GM10248 (cell line): ENCODE results near the gene WDR27.
"Not testable (repeated sequence)": the region's sequence is repeated elsewhere in the genome, so short reads cannot be mapped to it uniquely, and the experiment has no call there.

Source experiments
- CTCF ChIA-PET: fragments of 300-600 bp; sonication (Branson Sonifier 250); formaldehyde crosslinking; extraction: SDS; loops from one replicate; lab custom pipeline; 2021; ENCODE audit warnings: antibody characterized with exemption; lab: Yijun Ruan, JAX
- POLR2A ChIA-PET: fragments of 350-650 bp; sonication (Branson Sonifier 250); formaldehyde crosslinking; extraction: SDS; loops from one replicate; lab custom pipeline; 2020; ENCODE audit warnings: antibody characterized with exemption; lab: Yijun Ruan, JAX
- DNase-seq: peaks from one replicate; pipeline ENCODE4 v3.0.0; 2012; ENCODE audit errors: extremely low spot score
- TF ChIP-seq, protein P1 (sequence below): IDR thresholded peaks from 2 replicates; pipeline ENCODE4 v1.5.1; 2012; ENCODE audit warnings: mild to moderate bottlenecking, low read depth; ENCODE audit errors: extremely low read depth, missing control alignments, control extremely low read depth

Gene WDR27

DNA sequence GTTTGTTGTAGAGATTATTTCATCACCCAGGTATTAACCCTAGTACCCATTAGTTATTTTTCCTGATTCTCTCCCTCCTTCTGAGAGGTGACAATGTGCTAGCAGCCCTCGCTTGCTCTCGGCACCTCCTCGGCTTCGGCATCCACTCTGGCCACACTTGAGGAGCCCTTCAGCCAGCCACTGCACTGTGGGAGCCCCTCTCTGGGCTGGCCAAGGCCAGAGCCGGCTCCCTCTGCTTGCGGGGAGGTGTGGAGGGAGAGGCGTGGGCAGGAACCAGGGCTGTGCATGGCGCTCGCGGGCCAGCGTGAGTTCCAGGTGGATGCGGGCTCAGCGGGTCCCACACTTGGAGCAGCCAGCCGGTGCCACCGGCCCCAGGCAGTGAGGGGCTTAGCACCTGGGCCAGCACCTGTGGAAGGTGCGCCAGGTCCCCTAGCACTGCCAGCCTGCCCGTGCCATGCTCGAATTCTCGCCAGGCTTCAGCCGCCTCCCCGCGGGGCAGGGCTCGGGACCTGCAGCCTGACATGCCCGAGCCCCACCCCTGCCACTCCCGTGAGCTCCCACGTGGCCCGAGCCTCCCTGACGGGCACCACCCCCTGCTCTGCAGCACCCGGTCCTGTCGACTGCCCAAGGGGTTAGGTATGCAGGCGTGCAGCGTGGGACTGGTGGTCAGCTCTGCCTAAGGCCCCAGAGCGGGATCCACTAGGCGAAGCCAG, 221.9 kb downstream of the WDR27 start:
- no peak for DNase-seq
- ChIA-PET POLR2A (no interaction called here), CTCF (no interaction called here)
- TF ChIP-seq, protein P1, sequence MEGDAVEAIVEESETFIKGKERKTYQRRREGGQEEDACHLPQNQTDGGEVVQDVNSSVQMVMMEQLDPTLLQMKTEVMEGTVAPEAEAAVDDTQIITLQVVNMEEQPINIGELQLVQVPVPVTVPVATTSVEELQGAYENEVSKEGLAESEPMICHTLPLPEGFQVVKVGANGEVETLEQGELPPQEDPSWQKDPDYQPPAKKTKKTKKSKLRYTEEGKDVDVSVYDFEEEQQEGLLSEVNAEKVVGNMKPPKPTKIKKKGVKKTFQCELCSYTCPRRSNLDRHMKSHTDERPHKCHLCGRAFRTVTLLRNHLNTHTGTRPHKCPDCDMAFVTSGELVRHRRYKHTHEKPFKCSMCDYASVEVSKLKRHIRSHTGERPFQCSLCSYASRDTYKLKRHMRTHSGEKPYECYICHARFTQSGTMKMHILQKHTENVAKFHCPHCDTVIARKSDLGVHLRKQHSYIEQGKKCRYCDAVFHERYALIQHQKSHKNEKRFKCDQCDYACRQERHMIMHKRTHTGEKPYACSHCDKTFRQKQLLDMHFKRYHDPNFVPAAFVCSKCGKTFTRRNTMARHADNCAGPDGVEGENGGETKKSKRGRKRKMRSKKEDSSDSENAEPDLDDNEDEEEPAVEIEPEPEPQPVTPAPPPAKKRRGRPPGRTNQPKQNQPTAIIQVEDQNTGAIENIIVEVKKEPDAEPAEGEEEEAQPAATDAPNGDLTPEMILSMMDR: no peak

DNA sequence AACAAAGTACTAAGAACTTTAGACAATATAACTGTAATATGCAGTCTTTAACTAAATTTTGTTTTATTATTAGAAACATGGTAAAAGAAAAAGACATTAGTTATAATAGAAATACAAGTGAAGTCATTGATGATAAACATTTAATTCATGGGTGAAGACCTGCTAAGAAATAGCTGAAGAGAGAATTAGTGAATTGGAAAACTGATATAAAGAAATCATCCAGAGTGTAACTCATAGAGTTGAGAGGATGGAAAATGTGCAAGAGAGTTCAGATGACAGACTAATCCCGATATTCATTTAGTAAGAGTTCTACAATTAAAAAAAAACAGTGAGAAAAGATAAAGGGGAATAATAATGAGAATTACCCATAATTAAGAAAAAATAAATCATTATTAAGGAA, 227.5 kb downstream of the WDR27 start:
- ChIA-PET CTCF (interaction anchor here (1.2 kb wide), 1 partner anchor 11 kb away, joined by 3 read pairs; no protein-coding TSS in a partner anchor), POLR2A (no interaction called here)
- TF ChIP-seq, protein P1: no peak
- DNase-seq: no peak

DNA sequence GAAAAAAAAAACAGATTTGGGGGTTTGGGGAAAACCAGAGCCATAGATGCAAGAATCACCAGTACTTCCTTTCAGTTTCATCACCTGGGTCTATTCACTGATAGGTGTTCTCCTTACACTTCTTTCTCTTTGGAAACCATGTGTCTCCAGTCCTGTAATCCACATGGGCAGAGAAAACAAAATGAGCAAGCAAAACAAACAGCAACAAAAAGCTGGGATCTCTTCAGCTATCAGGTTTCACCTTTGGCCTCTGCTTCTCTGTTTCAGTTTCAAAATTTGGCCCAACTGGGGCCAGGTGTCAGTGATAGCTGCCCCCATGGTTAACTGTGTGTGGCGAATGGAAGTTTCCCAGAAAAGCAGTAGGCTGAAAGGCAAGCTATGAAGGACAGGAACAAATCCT, 228.2 kb downstream of the WDR27 start:
- DNase-seq: no peak
- CTCF ChIA-PET: interaction anchor here (0.9 to 1.6 kb wide), 3 partner anchors 8 to 13 kb away, joined by 3 read pairs; no protein-coding TSS in a partner anchor
- TF ChIP-seq, protein P1: no peak
- POLR2A ChIA-PET: no interaction called here

DNA sequence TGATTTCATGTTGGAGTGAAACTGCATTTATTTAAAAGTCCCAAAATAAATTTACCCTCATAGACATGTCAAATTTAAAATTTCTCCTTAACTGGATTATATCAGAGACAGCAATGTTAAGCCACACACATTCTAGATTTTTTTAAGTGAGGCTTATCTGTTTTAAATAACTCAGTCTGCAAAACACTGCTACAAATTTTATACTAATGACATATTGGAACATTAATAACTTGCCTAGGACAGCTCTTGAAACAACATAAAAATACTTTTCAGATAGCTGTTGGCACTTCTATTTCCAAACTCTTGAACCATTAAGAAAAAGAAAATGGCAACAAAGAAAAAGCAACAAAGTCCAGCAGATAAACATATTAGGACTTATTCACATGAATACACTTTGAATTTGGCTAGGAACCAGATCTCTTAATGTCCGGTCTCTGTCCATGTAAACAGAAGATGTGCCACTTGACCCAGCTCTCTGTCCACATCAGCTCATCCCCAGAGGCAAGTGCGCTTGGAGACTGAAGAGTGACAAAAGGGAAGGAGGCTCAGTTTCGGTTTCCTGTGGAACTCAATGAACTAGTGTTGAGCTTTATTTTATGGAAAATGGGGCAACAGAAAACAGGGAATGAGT, 228.9 kb downstream of the WDR27 start:
- DNase-seq: no peak
- ChIA-PET POLR2A (no interaction called here), CTCF (interaction anchor here (0.9 to 1.6 kb wide), 2 partner anchors 8 to 12 kb away, joined by 3 read pairs; no protein-coding TSS in a partner anchor)
- TF ChIP-seq, protein P1: no peak

DNA sequence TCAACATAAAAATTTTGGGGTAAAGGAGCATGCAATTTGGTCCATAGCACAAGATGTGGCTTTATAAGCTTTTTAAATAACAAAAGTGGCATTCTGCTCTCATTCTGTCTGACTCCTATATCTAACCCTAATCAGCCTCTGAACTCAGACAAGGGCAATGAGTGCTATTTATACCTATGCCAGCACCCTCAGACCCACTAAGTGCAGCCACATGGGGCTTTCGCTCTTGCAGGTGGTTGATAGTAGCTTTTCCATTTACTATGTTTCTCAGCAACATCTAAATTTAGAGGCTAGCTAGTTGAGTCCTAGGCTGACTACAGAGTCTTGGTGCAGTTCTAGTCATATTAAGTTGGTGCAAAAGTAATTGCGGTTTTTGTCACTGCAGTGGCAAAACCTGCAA, 231.0 kb downstream of the WDR27 start:
- ChIA-PET POLR2A (no interaction called here), CTCF (interaction anchor here (0.9 kb wide), 1 partner anchor 13 kb away, joined by 3 read pairs; no protein-coding TSS in a partner anchor)
- TF ChIP-seq, protein P1: no peak

GRCh38 chr6:169469028-169469427, 232.8 kb downstream of the WDR27 start:
- TF ChIP-seq, protein P1: no peak
- DNase-seq: no peak
- POLR2A ChIA-PET: no interaction called here
- CTCF ChIA-PET: no interaction called here

More for the DNA sequence above, 231.0 kb downstream of the WDR27 start:
- no peak for DNase-seq

DNA sequence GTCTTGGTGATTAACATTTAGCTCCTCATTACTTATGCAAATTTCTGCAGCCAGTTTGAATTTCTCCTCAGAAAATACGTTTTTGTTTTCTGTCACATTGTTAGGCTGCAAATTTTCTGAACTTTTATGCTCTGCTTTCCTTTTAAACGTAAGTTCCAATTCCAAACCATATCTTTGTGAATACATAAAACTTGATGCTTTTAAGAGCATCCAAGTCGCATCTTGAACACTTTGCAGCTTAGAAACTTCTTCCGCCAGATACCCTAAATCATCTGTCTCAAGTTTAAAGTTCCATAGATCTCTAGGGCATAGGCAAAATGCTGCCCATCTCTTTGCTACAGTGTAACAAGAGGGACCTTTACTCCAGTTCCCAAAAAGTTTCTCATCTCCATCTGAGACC, 234.1 kb downstream of the WDR27 start:
- DNase-seq, CTCF ChIA-PET, POLR2A ChIA-PET: not testable (repeated sequence)

GRCh38 chr6:169466256-169466655, 235.6 kb downstream of the WDR27 start:
- CTCF ChIA-PET, POLR2A ChIA-PET, DNase-seq: not testable (repeated sequence)
